Osteoblast (primary cell): ENCODE data around the gene TMEM203. TPM values are rescaled to one million over a fixed set of nuclear protein-coding genes. Genes with fewer than 3 reads are reported as not detected.

Experiments used
- DNase-seq: peaks from one replicate; pipeline ENCODE4 v3.0.0; 2011; ENCODE audit warnings: low spot score, mixed read lengths; ENCODE audit not compliant: insufficient read length; ENCODE audit errors: missing footprints
- H2AFZ ChIP-seq: 2 replicates; pipeline ENCODE4 v1.6.0; 2011; ENCODE audit warnings: mild to moderate bottlenecking, low read length
- H3K27ac ChIP-seq: 2 replicates; pipeline ENCODE4 v1.5.1; 2011; ENCODE audit warnings: mild to moderate bottlenecking, low read depth, low read length, moderate library complexity
- H3K27me3 ChIP-seq: 2 replicates; pipeline ENCODE4 v1.6.0; 2012; ENCODE audit warnings: mild to moderate bottlenecking, control low read depth, inconsistent platforms, low read length, moderate library complexity; ENCODE audit not compliant: insufficient read depth
- H3K36me3 ChIP-seq: 2 replicates; pipeline ENCODE4 v1.5.1; 2011; ENCODE audit warnings: mild to moderate bottlenecking, low read length, control low read depth, moderate library complexity; ENCODE audit not compliant: insufficient read depth
- H3K4me1 ChIP-seq: 2 replicates; pipeline ENCODE4 v1.5.1; 2011; ENCODE audit warnings: mild to moderate bottlenecking, low read length, control low read depth, moderate library complexity; ENCODE audit not compliant: insufficient read depth
- H3K4me2 ChIP-seq: 2 replicates; pipeline ENCODE4 v1.6.0; 2011; ENCODE audit warnings: mild to moderate bottlenecking, low read length; ENCODE audit not compliant: insufficient read depth
- H3K4me3 ChIP-seq: fragments of 200-600 bp; sonication (generic); 3 replicates; pipeline ENCODE4 v1.5.1; 2012; ENCODE audit warnings: mild to moderate bottlenecking, low read length, inconsistent platforms; ENCODE audit not compliant: insufficient read depth
- H3K79me2 ChIP-seq: 2 replicates; pipeline ENCODE4 v1.6.0; 2012; ENCODE audit warnings: mild to moderate bottlenecking, low read length, control low read depth, inconsistent platforms; ENCODE audit not compliant: insufficient read depth
- H3K9me3 ChIP-seq: 2 replicates; pipeline ENCODE4 v1.5.1; 2011; ENCODE audit warnings: low read depth, low read length, control low read depth
- H4K20me1 ChIP-seq: 2 replicates; pipeline ENCODE4 v1.6.0; 2012; ENCODE audit warnings: mild to moderate bottlenecking, low read length, control low read depth; ENCODE audit not compliant: insufficient read depth
- total RNA-seq: library from RNA; depleted of rRNA; stranded (reverse); fragments of >200 nt; gene quantifications from 2 replicates; pipeline ENCODE4 v1.2.3, GENCODE V29; 2012
- TF ChIP-seq, protein P1 (sequence below): IDR thresholded peaks from 2 replicates; pipeline ENCODE4 v1.5.1; 2011; ENCODE audit warnings: mild to moderate bottlenecking, low read depth, low read length, moderate library complexity; ENCODE audit errors: extremely low read depth

TMEM203 gene, protein sequence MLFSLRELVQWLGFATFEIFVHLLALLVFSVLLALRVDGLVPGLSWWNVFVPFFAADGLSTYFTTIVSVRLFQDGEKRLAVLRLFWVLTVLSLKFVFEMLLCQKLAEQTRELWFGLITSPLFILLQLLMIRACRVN
- total RNA-seq = 35.4 and 36.9 TPM in 2 replicates

DNA sequence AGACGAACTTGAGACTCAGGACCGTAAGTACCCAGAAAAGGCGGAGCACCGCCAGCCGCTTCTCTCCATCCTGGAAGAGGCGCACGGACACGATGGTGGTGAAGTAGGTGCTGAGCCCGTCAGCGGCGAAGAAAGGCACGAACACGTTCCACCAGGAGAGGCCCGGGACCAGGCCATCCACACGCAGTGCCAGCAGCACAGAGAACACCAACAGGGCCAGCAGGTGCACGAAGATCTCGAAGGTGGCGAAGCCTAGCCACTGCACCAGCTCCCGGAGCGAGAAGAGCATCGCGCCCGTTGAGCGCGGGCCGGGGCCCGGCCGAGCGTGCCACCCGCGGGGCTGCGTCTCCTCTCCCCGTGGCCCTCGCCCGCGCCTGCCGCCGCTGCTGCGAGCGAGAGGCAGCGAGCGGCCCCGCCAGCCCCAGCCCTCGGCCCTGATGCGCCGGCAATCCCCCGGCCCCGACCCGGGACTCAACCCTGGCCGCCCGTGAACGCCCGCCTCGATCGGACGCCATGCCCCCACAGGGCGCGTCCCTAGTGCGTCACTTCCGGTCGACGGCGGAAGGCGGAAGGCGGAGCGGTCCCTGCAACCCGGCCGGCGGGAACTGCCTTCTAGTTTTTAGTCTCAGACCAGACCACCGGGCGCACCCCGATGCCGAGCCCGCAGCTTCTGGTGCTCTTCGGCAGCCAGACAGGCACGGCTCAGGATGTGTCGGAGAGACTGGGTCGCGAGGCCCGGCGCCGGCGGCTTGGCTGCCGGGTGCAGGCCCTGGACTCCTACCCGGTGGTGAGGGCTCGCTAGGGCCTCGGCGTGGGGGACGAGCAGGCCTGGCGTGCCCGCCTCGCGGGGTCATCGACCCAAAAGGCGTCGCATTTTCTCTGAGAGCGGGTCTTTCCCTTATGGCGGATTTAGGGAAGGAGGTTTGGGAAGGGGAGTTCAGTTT lies at the start of gene TMEM203, which contains the start of gene NDOR1:
Gene TMEM203, minus strand, starts transcription at position 523 of the 944 bp plus-strand sequence. Its CDS starts 234 bp downstream, at position 289.
Gene NDOR1, plus strand, starts transcription at position 575 of the 944 bp plus-strand sequence. Its CDS starts 78 bp downstream, at position 653.
- H3K27me3 ChIP-seq = no peaks in the 10 kb centered on the region
- peaks cover 2% of the 10 kb centered on the region for H3K36me3 ChIP-seq
- peak within 1 kb of the TSS; percentile 91 for H3K4me2 ChIP-seq
- peak; percentile 100 for DNase-seq
- H4K20me1 ChIP-seq = peaks cover 14% of the 10 kb centered on the region
- H3K4me3 ChIP-seq = peak within 1 kb of the TSS; percentile 88
- H3K27ac ChIP-seq = peak within 1 kb of the TSS; percentile 72
- H3K4me1 ChIP-seq = peaks cover 30% of the 10 kb centered on the region
- no peaks in the 10 kb centered on the region for H3K9me3 ChIP-seq
- H3K79me2 ChIP-seq = peaks cover 62% of the 10 kb centered on the region
- peak within 1 kb of the TSS; percentile 86 for H2AFZ ChIP-seq
- TF ChIP-seq, protein P1, sequence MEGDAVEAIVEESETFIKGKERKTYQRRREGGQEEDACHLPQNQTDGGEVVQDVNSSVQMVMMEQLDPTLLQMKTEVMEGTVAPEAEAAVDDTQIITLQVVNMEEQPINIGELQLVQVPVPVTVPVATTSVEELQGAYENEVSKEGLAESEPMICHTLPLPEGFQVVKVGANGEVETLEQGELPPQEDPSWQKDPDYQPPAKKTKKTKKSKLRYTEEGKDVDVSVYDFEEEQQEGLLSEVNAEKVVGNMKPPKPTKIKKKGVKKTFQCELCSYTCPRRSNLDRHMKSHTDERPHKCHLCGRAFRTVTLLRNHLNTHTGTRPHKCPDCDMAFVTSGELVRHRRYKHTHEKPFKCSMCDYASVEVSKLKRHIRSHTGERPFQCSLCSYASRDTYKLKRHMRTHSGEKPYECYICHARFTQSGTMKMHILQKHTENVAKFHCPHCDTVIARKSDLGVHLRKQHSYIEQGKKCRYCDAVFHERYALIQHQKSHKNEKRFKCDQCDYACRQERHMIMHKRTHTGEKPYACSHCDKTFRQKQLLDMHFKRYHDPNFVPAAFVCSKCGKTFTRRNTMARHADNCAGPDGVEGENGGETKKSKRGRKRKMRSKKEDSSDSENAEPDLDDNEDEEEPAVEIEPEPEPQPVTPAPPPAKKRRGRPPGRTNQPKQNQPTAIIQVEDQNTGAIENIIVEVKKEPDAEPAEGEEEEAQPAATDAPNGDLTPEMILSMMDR = no peak

DNA sequence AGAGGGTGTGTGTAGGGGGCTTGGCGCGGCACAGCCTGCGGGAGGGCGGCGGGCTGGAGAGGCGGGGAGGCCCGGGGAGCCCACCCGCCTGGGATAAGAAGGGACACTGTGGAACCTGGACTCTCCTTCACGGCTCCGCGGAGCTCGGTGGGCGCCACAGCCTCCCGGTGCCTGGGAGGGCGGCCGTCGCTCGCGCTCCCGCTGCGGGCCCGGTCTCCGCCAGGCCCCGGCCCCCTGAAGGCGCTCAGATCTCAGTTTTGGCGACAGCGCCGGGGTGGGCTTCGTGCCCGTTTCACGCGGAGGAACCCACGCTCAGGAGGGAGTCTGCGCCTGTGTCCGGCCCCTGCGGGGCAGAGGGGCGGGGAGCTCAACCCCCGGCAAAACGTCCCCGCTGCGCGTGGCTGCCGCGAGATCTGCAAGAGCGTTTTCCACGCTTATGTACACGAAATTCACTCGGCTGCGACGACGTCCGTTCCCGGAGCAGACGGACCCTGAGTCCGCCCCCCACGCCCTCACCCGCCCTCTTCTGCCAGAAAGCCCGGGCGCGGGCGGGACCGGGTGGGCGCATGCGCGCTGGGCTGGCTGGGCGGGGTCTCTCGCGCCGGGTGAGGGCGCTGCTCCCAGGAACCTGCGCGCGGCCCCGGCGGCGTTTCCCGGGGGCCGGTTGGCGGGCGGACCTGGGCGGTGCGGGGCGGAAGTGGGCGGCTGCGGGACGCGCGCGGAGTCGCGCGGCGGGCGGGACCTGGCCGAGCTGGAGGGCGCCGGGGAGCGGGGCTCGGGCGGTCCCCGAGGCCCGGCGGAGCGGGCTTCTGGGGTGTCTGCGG lies 49.4 kb upstream of the TMEM203 start, which contains the start of gene NELFB:
Gene NELFB, plus strand, starts transcription at position 704 of the 824 bp plus-strand sequence.
- H3K4me3 ChIP-seq = peak within 1 kb of the TSS; percentile 90
- TF ChIP-seq, protein P1 = no peak
- peaks cover under 1% of the 10 kb centered on the region for H3K27me3 ChIP-seq
- no peaks in the 10 kb centered on the region for H3K9me3 ChIP-seq
- peaks cover 19% of the 10 kb centered on the region for H3K36me3 ChIP-seq
- peaks cover 13% of the 10 kb centered on the region for H3K4me1 ChIP-seq
- peaks cover 30% of the 10 kb centered on the region for H3K79me2 ChIP-seq
- H4K20me1 ChIP-seq = peaks cover 14% of the 10 kb centered on the region
- DNase-seq = peak; percentile 100
- H3K27ac ChIP-seq = no peak within 1 kb of the TSS
- peak within 1 kb of the TSS; percentile 92 for H3K4me2 ChIP-seq
- H2AFZ ChIP-seq = peak within 1 kb of the TSS; percentile 88

DNA sequence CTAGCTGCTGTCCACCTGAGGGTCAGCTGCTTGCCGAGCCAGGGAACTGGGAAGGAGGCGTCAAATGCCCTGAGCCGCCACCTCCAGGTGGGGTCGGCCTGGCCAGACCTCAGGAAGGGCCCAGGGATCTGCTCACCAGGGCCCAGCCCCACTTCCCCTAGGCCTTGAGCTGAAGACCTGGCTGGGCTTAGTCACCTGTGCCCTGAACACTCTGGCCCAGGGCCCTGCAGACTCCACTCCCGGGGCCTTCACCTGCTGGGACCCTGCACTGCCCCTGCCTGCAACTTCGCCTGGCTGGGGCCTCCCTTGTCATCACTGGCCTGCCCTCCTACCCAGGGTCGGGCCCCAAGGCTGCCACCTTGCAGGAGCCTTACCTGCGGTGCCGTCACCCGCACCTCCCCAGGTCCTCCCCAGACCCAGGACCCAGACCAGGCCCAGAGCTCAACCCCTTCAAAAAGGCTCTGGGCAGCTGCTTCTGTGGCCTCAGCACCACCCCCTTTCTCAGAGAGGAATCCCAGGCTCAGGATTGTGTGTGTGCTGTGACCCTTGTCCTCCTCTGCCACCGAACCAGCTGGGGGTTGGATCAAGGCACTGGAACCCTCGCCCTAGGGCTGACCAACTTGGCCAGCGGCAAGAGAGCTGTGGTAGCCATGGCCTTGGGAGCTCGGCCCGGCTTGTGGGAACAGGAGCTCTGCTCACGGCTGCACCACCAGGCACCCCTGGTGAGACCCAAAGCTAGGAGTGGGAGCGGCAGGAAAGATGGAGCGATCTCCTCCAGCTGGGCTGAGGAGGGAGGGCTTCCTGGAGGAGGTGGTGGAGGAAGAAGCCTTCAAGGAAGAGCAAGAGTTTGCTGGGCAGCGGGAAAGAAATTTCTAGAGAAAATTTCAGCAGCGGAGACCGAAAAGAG lies 48.5 kb upstream of the TMEM203 start:
- no peaks in the 10 kb centered on the region for H3K9me3 ChIP-seq
- peak; percentile 92 for DNase-seq
- peaks cover 5% of the 10 kb centered on the region for H3K27me3 ChIP-seq
- H3K4me3 ChIP-seq = peak overlapping the region; percentile 90
- H2AFZ ChIP-seq = peak overlapping the region; percentile 88
- peaks cover 13% of the 10 kb centered on the region for H3K4me1 ChIP-seq
- H4K20me1 ChIP-seq = peaks cover 14% of the 10 kb centered on the region
- TF ChIP-seq, protein P1 = no peak
- H3K79me2 ChIP-seq = peaks cover 26% of the 10 kb centered on the region
- H3K27ac ChIP-seq = no peak overlapping the region
- peak overlapping the region; percentile 89 for H3K4me2 ChIP-seq
- peaks cover 15% of the 10 kb centered on the region for H3K36me3 ChIP-seq
